ENCODE data around the gene PCDHB10. TPM values are rescaled to one million over a fixed set of nuclear protein-coding genes. Genes with fewer than 3 reads are reported as not detected.

PCDHB10 gene
- total RNA-seq, 1 donor from 2014 or later = 1.6 TPM

Other genes with a start within 250 kb of the PCDHB10 start
- gene PCDHAC2, start 225.9 kb upstream of the PCDHB10 start, total RNA-seq = 0.48 and 0.92 TPM in 2 replicates
- gene PCDHB1, start 141.0 kb upstream of the PCDHB10 start, total RNA-seq = under 0.01 TPM in 1 of 2 replicates, not detected in the other
- 5.7 and 5.8 TPM in 2 replicates for gene PCDHB2, start 97.7 kb upstream of the PCDHB10 start, total RNA-seq
- 1.9 and 2.7 TPM in 2 replicates for gene PCDHB3, start 91.9 kb upstream of the PCDHB10 start, total RNA-seq
- gene PCDHB4, start 70.5 kb upstream of the PCDHB10 start, total RNA-seq = 0.42 and 0.48 TPM in 2 replicates
- gene PCDHB5, start 57.1 kb upstream of the PCDHB10 start, total RNA-seq = 3.1 and 6.7 TPM in 2 replicates
- gene PCDHB6, start 42.3 kb upstream of the PCDHB10 start, total RNA-seq = 0.67 and 0.68 TPM in 2 replicates
- gene PCDHB7, start 19.7 kb upstream of the PCDHB10 start, total RNA-seq = 0.96 and 1.5 TPM in 2 replicates
- gene PCDHB8, start 14.6 kb upstream of the PCDHB10 start, total RNA-seq = 0.34 and 0.84 TPM in 2 replicates
- 0.92 and 1.4 TPM in 2 replicates for gene PCDHB16, start 10.0 kb upstream of the PCDHB10 start, total RNA-seq
- 0.71 and 0.82 TPM in 2 replicates for gene PCDHB9, start 5.2 kb upstream of the PCDHB10 start, total RNA-seq
- gene PCDHB11, start 7.3 kb downstream of the PCDHB10 start, total RNA-seq = 1.8 and 3.1 TPM in 2 replicates
- 1.2 and 1.6 TPM in 2 replicates for gene PCDHB12, start 16.4 kb downstream of the PCDHB10 start, total RNA-seq
- 1.9 and 3.1 TPM in 2 replicates for gene PCDHB13, start 21.6 kb downstream of the PCDHB10 start, total RNA-seq
- gene PCDHB14, start 31.0 kb downstream of the PCDHB10 start, total RNA-seq = 1.5 and 2.9 TPM in 2 replicates
- gene PCDHB15, start 53.0 kb downstream of the PCDHB10 start, total RNA-seq = 2.3 and 3.0 TPM in 2 replicates
- not detected in 2 replicates for gene SLC25A2, start 111.7 kb downstream of the PCDHB10 start, total RNA-seq
- gene TAF7, start 128.4 kb downstream of the PCDHB10 start, total RNA-seq = 72.6 and 78.0 TPM in 2 replicates
- gene PCDHGA1, start 138.2 kb downstream of the PCDHB10 start, total RNA-seq = 0.67 and 0.68 TPM in 2 replicates
- 2.8 and 2.9 TPM in 2 replicates for gene PCDHGA2, start 146.4 kb downstream of the PCDHB10 start, total RNA-seq
- 2.4 and 2.6 TPM in 2 replicates for gene PCDHGA3, start 151.5 kb downstream of the PCDHB10 start, total RNA-seq
- gene PCDHGB1, start 157.7 kb downstream of the PCDHB10 start, total RNA-seq = 1.6 and 1.7 TPM in 2 replicates
- gene PCDHGA4, start 162.7 kb downstream of the PCDHB10 start, total RNA-seq = 3.5 and 3.6 TPM in 2 replicates
- 1.2 and 1.9 TPM in 2 replicates for gene PCDHGB2, start 167.6 kb downstream of the PCDHB10 start, total RNA-seq
- gene PCDHGA5, start 171.8 kb downstream of the PCDHB10 start, total RNA-seq = 0.58 and 1.5 TPM in 2 replicates
- 1.3 and 3.6 TPM in 2 replicates for gene PCDHGB3, start 177.9 kb downstream of the PCDHB10 start, total RNA-seq
- 1.7 and 3.1 TPM in 2 replicates for gene PCDHGA6, start 181.5 kb downstream of the PCDHB10 start, total RNA-seq
- gene PCDHGA7, start 190.4 kb downstream of the PCDHB10 start, total RNA-seq = 2.2 and 3.1 TPM in 2 replicates
- 6.4 and 9.2 TPM in 2 replicates for gene PCDHGB4, start 195.3 kb downstream of the PCDHB10 start, total RNA-seq
- 0.96 and 1.0 TPM in 2 replicates for gene PCDHGA8, start 200.3 kb downstream of the PCDHB10 start, total RNA-seq
- 18.6 and 19.3 TPM in 2 replicates for gene PCDHGB5, start 205.6 kb downstream of the PCDHB10 start, total RNA-seq
- gene PCDHGA9, start 210.4 kb downstream of the PCDHB10 start, total RNA-seq = 3.6 and 5.2 TPM in 2 replicates
- gene PCDHGB6, start 215.7 kb downstream of the PCDHB10 start, total RNA-seq = 3.4 and 3.6 TPM in 2 replicates
- 5.5 and 6.0 TPM in 2 replicates for gene PCDHGA10, start 220.6 kb downstream of the PCDHB10 start, total RNA-seq
- 14.0 and 14.1 TPM in 2 replicates for gene PCDHGB7, start 225.3 kb downstream of the PCDHB10 start, total RNA-seq
- 6.7 and 7.4 TPM in 2 replicates for gene PCDHGA11, start 228.7 kb downstream of the PCDHB10 start, total RNA-seq
- gene PCDHGA12, start 238.2 kb downstream of the PCDHB10 start, total RNA-seq = 2.1 and 3.6 TPM in 2 replicates

Measured in kidney epithelial cell (primary cell).